Left lung (tissue), 10 donors: ENCODE data around the gene FAM114A1. TPM values are rescaled to one million over a fixed set of nuclear protein-coding genes. Genes with fewer than 3 reads are reported as not detected.

ENCODE experiments used
- ATAC-seq: fragments of 200-7000 bp; cut with Tn5 transposase; one replicate; pipeline ENCODE4 v1.9.1; 2020; ENCODE audit warnings: moderate library complexity
- DNase-seq, 4 donors: peaks; one replicate each; pipeline ENCODE4 v3.0.0-alpha.2; 2013 to 2020
- H3K27ac ChIP-seq, 2 donors: fragments of 200-600 bp; sonication (generic) in 1 of 2; one replicate each; pipeline versions ENCODE4 v1.5.0 to v1.8.0; 2020 to 2021
- H3K27me3 ChIP-seq, 2 donors: fragments of 200-600 bp; sonication (generic) in 1 of 2; one replicate each; pipeline versions ENCODE4 v1.5.0 to v1.8.0; 2020 to 2021
- H3K36me3 ChIP-seq, 2 donors: fragments of 200-600 bp; sonication (generic) in 1 of 2; one replicate each; pipeline versions ENCODE4 v1.5.0 to v1.8.0; 2020 to 2021
- H3K4me1 ChIP-seq, 2 donors: fragments of 200-600 bp; one replicate each; pipeline ENCODE4 v1.8.0; 2021
- H3K4me3 ChIP-seq, 2 donors: fragments of 200-600 bp; sonication (generic) in 1 of 2; one replicate each; pipeline versions ENCODE4 v1.5.0 to v1.8.0; 2020 to 2021; ENCODE audit warnings: mild to moderate bottlenecking in 1 of 2
- H3K9me3 ChIP-seq, 2 donors: fragments of 200-600 bp; sonication (generic) in 1 of 2; one replicate each; pipeline versions ENCODE4 v1.5.0 to v1.8.0; 2020 to 2021
- CTCF ChIP-seq, 2 donors: fragments of 200-600 bp; sonication (generic) in 1 of 2; IDR thresholded peaks; one replicate each; pipeline versions ENCODE4 v1.5.0 to v1.8.0; 2021; ENCODE audit warnings: antibody characterized with exemption in 2 of 2
- intact Hi-C, 2 donors: fragments of 100-400 bp; cut with DNase I; formaldehyde crosslinking; loops; one replicate each; pipeline versions ENCODE4 v1.11.2 to v1.14.2; 2022
- polyA plus RNA-seq, 6 donors: library from polyadenylated mRNA; unstranded; fragments of 120-200 nt; gene quantifications; one replicate each; pipeline ENCODE4 v1.2.1, GENCODE V29; 2013; ENCODE audit not compliant: insufficient read length in 6 of 6
- total RNA-seq, 2 donors: library from RNA; stranded (reverse); fragmentation: NEBNext Ultra II Directional; extraction: Animal tissue kit (Norgen Biotek cat#: 25700); gene quantifications; one replicate each; pipeline ENCODE4 v1.2.1, GENCODE V29; 2021
- donor health status: DM: no; HTN: yes; CAD: no.
- donor health status: DM: no; HTN: no; CAD: no.

FAM114A1 gene
- total and polyA plus RNA-seq, 8 donors = 51.5 to 81.1 (median 62.4) TPM

DNA sequence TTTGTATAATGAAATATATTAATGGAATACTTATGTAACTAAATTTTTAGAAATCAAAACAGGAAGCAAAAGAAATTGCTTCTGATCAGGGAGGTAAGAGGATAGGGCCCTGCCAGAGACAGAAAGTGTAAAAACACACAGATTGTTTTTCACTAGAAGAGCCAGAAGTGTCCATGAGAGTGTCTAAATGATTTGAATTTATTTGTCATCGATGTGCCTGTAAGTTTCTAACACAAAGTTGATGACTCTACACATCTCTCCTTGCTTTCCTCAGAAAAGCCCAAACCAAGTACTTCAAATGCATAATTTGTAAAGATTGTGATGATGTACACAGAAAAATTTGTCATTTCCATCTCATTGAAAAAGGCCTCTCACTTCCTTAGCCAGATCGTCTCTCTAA lies 84.0 kb downstream of the FAM114A1 start:
- ATAC-seq = no peak
- Histone ChIP-seq H3K9me3 (no peaks in the 10 kb centered on the region), H3K27ac (no peak overlapping the region), H3K27me3 (no peaks in the 10 kb centered on the region), H3K36me3 (no peaks in the 10 kb centered on the region), H3K4me3 (no peak overlapping the region), H3K4me1 (no peaks in the 10 kb centered on the region)
- TF ChIP-seq CTCF (IDR thresholded peaks at IDR 0.05) = no peak
- intact Hi-C loops = no loop called here
- no peak for DNase-seq

DNA sequence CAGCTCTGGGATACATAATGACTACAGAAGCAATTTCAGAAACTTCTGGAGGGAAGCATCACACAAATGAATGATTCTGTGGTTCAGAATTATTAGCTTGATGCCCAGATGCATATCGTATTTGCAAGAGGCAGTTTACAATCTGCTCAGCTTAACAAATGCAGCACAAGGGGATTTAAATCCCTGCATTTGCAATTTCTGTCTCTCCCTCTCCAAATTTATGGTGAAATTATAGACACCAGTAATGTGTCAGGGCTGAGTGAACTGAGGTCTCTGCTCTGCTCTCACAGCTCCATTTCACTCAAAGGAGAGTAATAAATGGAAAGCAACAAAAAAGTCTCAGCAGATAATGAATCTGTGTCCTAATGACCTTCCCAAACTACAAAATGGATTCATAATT lies 84.4 kb downstream of the FAM114A1 start:
- Histone ChIP-seq H3K9me3 (no peaks in the 10 kb centered on the region), H3K4me1 (no peaks in the 10 kb centered on the region), H3K4me3 (no peak overlapping the region), H3K27me3 (no peaks in the 10 kb centered on the region), H3K36me3 (no peaks in the 10 kb centered on the region), H3K27ac (no peak overlapping the region)
- ATAC-seq (no peak), DNase-seq (no peak)
- intact Hi-C loops = no loop called here
- TF ChIP-seq CTCF (IDR thresholded peaks at IDR 0.05) = no peak

DNA sequence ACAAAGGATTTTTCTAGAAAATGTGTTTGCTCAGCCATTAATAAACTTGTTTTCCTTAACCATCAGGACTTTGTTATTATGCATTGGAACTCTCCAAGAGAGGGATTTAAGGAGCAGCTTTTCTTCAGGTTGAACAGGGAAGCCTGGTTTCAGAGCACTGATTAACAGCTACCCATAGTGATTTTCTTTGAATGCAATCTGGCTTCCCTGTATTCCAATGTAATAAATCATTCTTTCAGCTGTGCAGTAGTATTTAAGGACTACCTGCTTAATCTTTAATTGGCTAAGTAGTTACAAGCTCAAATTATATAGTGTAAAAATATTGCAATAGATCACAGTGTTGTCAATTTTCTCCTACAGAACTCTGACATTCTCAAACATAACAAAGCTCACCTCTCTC lies 87.1 kb downstream of the FAM114A1 start:
- Histone ChIP-seq H3K27me3 (no peaks in the 10 kb centered on the region), H3K36me3 (no peaks in the 10 kb centered on the region), H3K4me1 (no peaks in the 10 kb centered on the region), H3K4me3 (no peak overlapping the region), H3K9me3 (no peaks in the 10 kb centered on the region), H3K27ac (no peak overlapping the region)
- DNase-seq = no peak
- TF ChIP-seq CTCF (IDR thresholded peaks at IDR 0.05) = no peak
- ATAC-seq = no peak
- intact Hi-C loops = no loop called here

DNA sequence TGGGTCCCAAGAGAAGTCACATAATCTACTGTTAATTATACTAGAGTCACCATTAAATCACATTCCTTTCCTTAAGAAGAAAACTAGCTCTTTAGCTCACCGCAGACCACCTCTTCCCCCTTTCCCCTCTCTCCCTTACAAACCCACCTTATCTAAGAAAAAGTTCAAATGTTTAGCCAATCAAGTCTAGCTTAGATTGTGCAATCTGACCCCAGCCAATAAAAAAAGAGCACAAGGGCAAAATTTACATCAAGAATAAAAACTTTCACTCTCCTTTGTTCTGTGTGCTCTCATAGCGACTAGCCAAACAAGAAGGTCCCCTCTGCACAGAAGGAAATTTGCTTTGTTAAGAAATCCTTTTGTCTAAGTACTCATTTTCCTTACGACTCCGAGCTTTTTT lies 88.4 kb downstream of the FAM114A1 start:
- no peaks in the 10 kb centered on the region for H3K4me1 ChIP-seq
- no peak for TF ChIP-seq CTCF (IDR thresholded peaks at IDR 0.05)
- no peaks in the 10 kb centered on the region for H3K36me3 ChIP-seq
- no peak overlapping the region for H3K27ac ChIP-seq
- ATAC-seq (no peak), DNase-seq (no peak)
- no peaks in the 10 kb centered on the region for H3K9me3 ChIP-seq
- no peak overlapping the region for H3K4me3 ChIP-seq
- intact Hi-C loops = no loop called here
- no peaks in the 10 kb centered on the region for H3K27me3 ChIP-seq

DNA sequence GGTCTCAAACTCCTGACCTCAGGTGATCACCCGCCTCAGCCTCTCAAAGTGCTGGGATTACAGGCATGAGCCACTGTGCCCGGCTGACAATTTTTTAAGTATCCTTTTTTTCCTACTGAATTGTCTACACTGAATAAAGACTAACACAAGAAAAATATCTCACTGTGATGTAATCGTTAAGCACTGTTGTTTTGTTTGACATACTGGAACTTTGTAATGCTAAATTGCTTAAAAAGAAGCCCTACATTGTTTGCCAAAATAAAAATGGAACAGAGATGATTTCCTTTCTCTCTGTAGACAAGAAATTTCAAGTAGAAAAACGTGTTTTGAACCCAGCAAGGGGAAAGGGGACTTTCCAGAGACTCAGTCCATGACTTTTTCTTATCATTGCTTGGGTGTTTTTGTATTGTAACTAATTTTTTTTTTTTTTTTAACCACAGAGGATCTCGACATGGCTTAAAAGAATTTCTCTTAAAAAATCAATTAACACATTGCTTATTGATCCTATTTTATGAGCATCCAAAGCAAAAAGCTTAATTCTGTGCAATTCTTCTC lies 89.7 kb downstream of the FAM114A1 start:
- intact Hi-C loops = no loop called here
- Histone ChIP-seq H3K9me3 (no peaks in the 10 kb centered on the region), H3K27ac (no peak overlapping the region), H3K4me3 (no peak overlapping the region), H3K36me3 (no peaks in the 10 kb centered on the region), H3K27me3 (no peaks in the 10 kb centered on the region), H3K4me1 (no peaks in the 10 kb centered on the region)
- ATAC-seq (no peak), DNase-seq (no peak)
- TF ChIP-seq CTCF (IDR thresholded peaks at IDR 0.05) = no peak
